ELF-1 (cell line): ENCODE measurements around the gene CCZ1.
"Not testable (repeated sequence)": the region's sequence is repeated elsewhere in the genome, so short reads cannot be mapped to it uniquely, and the experiment has no call there.

Source experiments
- DNase-seq: peaks from one replicate; pipeline ENCODE4 v3.0.0-alpha.2; 2016; ENCODE audit warnings: low read depth, low spot score

The CCZ1 gene

GRCh38 chr7:5898480-5899224 is at the start of gene CCZ1:
Gene CCZ1, plus strand, starts transcription at chr7:5898733. Its CDS starts 67 bp downstream, at chr7:5898800.
- DNase-seq: peak; percentile 57

DNA sequence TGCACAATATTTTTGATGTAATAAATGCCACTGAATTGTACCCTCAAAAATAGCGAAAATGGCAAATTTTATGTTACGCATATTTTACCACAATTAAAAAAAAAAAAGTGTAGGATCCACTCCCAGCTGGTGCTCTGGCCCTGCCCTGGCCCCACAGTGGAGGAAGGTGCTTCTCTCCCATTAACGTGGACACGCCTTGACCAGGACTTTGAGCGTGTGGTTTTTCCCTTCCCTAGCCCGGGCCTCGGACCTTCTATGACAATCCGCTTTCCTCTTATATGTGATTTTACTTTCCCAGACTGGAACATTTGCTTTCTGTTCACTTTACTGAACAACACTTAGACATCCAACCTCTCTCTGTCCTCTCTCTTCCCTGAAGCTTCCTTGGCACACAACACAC is 47.6 kb upstream of the CCZ1 start:
- DNase-seq: no peak

DNA sequence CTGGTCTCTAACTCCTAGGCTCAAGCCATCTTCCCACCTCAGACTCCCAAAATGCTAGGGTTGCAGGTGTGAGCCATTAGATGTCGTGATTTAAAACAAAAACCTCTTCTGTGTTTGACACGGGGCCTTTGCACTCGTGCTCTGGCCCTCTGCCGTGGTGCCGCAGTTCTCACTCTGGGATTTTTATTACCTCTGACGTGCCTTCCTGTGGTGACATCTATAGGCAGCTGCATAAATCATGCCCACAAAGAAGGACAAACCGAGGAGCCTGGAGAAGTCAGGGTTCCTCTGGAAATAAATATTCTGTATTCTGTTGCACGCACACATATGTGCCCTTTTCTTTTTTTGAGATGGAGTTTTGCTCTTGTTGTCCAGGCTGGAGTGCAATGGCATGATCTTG is 43.8 kb upstream of the CCZ1 start:
- no peak for DNase-seq

DNA sequence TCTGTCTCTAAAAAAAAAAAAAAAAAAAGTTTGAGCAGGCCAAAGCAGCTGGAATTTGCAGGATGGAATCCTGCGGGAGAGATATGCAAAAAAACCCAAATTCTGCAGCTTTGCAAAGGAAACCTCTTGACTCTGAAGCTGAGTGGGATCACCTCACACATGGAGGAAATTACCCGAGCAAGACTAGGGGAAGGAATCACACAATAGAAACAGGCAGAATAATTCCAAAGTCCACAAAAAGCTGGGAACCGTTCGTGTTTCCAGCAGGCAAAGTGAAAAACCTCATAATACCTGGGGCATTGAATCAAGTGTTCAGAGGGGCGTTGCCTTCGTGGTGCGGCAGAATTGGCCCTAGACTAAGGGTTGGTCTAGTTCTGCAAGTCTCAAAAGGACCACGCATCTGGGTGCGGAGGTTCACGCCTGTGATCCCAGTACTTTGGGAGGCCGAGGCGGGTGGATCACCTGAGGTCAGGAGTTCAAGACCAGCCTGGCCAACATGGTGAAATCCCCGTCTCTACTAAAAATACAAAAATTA is 41.4 kb upstream of the CCZ1 start:
- not testable (repeated sequence) for DNase-seq

GRCh38 chr7:5858494-5858893 is 40.0 kb upstream of the CCZ1 start:
- DNase-seq: not testable (repeated sequence)

DNA sequence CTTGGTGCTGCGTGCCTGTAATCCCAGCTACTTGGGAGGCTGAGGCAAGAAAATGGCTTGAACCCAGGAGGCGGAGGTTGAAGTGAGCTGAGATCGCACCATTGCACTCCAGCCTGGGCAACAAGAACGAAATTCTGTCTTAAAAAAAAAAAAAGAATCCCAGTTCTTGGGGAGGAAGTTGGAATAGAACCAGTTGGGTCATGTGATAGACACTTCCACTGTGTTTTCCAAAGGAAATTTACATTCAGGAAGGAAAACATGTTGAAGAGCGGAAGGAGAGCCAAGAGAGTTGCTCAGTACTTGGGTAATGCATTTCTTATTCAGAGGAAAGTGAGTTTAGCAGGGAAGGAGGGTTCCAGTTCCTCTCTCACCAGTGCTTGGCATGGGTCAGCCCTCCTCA is 37.3 kb upstream of the CCZ1 start:
- DNase-seq: not testable (repeated sequence)

DNA sequence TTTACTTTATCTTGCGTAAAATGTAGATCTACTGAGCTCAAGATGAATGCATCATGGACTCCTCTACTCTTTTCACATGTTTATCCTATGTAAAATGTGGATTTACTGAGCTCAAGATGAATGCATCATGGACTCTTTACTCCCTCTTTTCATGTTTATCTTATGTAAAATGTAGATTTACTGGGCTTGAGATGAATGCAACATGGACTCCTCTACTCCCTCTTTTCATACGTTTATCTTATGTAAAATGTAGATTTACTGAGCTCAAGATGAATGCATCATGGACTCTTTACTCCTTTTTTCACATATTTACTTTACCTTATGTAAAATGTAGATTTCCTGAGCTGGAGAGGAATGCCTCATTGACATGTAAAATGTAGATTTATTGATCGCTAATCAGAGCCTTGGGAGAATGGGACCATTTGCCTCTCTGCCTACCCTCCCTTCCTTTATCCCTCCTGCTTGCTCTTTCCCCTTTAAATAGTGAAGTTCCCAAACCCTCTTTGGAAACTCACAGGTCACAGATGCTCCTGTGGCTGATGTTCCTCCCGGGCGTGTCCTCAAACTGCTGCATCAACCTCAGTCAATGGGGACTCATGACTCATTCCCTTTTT is 35.7 kb upstream of the CCZ1 start:
- not testable (repeated sequence) for DNase-seq

DNA sequence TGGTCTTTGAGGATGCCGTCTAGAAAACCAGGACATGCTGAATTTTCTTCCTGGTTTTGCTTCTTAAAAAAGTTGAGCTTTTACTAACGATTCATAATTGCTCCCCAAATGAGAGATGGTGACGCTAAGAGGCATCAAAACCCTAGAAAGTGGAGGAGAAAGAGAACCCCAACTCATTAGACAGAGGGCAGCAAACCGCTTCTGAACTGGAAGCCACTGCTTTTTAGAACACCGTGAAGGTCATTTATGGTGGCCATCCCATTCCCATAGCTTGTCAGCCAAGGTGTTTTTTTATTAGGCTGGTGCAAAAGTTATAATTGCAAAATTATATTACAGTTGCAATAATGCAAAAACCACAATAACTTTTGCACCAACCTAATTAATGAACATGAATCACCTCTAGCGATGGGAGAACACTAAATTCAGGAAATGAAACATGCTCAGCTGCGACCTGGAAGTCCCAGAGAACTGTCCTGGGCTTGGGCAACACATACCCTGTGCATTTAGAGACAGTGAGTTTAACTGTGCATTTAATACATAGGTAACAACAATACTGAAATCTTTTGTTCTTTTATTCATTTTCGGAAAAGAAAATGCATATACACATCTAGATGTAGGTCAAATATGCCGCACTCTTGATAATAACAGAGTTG is 33.1 kb upstream of the CCZ1 start:
- not testable (repeated sequence) for DNase-seq

DNA sequence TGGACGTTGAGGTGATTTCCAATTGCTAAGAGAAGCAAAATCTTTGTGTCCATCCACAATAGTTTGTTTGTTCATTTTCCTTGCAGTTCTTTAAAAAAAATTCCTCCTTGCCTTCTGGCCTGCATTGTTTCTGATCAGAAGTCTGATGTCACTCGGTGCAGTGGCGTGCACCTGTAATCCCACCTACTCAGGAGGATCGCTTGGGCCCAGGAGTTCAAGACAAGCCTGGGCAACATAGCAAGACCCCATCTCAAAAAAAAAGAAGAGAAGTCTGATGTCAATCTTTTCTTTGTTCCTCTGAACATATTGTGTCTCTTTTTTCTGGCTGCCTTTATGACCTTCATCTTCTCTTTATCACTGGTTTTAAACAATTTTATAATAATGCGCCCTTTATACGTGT is 31.5 kb upstream of the CCZ1 start:
- no peak for DNase-seq

GRCh38 chr7:5868928-5869341 is 29.6 kb upstream of the CCZ1 start:
- peak; percentile 4 for DNase-seq

DNA sequence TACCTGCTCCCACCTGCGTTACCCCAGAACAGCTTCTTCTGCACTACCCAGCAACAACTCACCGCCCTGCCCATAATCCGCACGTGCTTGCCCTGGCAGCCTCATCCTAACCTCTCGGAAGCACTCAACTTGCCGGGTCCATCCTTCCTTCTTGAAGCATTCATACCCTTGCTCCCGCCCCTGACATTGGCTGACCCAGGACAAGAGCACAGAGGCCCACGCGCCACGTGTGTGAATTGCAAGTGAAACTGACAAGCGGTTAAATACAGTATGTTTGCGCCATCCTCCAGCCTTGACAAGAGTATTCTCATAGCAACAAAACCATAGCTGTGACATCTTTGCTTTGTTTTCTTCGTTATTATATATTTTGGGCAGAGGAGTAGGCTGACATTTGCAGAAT is 28.8 kb upstream of the CCZ1 start:
- DNase-seq: no peak

GRCh38 chr7:5870311-5870710 is 28.2 kb upstream of the CCZ1 start:
- no peak for DNase-seq

GRCh38 chr7:5872326-5872725 is 26.2 kb upstream of the CCZ1 start:
- no peak for DNase-seq

DNA sequence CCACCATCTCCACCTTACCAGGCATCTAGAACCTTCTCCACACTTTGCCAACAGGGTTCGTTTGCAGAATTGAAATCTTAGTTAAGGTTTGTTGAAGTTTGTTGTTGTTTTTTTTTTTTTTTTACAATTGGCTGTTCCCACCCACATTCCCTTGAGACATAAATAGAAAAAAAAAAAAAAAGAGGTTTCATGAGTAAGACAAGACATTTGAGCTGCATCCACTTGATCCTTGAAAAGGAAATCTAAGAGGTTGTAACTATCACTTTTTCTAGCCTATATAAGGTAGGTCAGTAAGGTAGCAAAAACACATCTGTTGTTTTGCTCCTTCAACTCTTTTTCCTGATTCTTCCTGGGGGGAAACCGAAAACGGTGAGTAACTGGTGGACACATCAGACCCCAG is 18.9 kb upstream of the CCZ1 start:
- not testable (repeated sequence) for DNase-seq

GRCh38 chr7:5880106-5880505 is 18.4 kb upstream of the CCZ1 start:
- not testable (repeated sequence) for DNase-seq

GRCh38 chr7:5884431-5884830 is 14.1 kb upstream of the CCZ1 start:
- not testable (repeated sequence) for DNase-seq

DNA sequence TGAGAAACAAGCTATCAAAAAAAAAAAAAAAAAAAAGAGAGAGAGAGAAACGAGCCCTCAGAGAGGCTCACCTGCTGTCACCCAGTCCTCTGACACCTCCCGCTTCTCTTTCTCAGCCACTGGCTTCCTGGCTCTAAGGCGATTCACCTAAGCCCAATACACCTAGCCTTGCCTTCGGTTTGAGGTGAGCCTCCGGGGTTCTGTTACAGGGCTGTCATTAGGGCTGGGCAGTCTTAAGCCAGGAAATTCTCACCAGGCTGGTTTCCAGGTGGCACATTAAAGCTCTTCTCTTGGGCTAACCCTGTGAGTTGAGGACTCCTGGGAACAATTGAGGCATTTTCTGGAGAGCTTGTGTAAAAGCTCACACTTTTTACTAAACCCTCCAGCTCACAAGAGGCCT is 10.5 kb upstream of the CCZ1 start:
- peak; percentile 8 for DNase-seq

DNA sequence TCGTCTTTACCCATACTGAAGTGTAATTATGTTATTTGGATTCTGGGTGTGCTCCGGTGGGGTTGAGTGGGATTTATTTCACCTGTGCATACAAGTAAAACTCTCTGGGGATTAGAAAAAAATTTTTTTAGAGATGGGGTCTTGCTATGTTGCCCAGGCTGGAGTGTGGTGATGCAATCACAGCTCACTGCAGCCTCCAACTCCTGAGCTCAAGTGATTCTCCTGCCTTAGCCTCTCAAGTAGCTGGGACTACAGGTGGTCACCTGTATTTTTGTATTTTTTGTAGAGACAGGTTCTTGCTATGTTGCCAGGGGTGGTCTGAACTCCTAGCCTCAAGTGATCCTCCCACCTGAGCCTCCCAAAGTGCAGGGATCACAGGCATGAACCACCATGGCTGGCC is 8.3 kb upstream of the CCZ1 start:
- DNase-seq: not testable (repeated sequence)

GRCh38 chr7:5892498-5892897 is 6.0 kb upstream of the CCZ1 start:
- no peak for DNase-seq

GRCh38 chr7:5897369-5897919 is 1.1 kb upstream of the CCZ1 start:
- peak; percentile 23 for DNase-seq

DNA sequence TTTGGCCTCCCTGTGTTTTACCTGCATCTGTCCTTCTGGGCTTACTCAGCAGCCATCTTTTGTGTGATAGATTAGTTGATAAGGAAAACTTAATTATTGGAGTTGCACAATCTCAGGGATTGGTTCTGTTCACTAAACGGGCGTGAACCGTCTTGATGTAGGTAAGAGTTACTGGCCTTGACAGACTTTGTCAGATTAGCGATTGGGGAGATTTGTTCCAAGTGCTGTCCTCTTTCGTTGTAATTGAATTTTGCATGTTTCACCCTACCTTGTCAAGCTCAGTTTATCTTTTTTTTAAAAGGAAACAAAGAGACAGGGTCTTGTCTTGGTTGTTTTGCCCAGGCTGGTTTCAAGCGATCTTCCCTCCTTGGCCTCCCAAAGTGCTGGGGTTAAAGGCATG is 4.5 kb downstream of the CCZ1 start:
- DNase-seq: not testable (repeated sequence)

DNA sequence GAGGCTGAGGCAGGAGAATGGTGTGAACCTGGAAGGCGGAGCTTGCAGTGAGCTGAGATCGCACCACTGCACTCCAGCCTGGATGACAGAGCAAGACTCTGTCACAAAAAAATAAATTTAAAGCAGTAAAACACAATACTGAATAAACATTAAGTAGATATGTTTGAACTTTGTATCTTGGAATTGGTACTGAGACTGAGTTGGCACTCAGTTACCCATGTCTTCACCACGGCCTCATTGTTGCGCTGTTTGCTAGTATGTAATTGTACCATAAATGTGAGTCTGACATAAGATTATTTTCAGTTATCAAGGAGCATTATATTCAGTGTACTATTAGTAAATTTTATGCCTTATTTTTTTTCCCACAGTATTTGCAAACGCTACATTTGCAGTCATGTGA is 6.2 kb downstream of the CCZ1 start:
- DNase-seq: not testable (repeated sequence)
